Endothelial cell of umbilical vein (primary cell): Measurements from ENCODE around the gene NATD1. TPM values are rescaled to one million over a fixed set of nuclear protein-coding genes. Genes with fewer than 3 reads are reported as not detected.

ENCODE experiments used
- BruUV-seq: library from RNA; stranded (reverse); fragments of 400-500 nt; replicated peaks from 2 replicates; lab custom pipeline; 2021; lab: Mats Ljungman, UMichigan
- CTCF ChIA-PET: fragments of 300-600, 350-600 bp; sonication (Branson Sonifier 250); formaldehyde crosslinking; loops from one replicate; lab custom pipeline; 2021; ENCODE audit warnings: antibody characterized with exemption, inconsistent platforms; lab: Charles Lee
- POLR2A ChIA-PET: fragments of 300-600, 350-600 bp; sonication (Branson Sonifier 250); formaldehyde crosslinking; loops from one replicate; lab custom pipeline; 2021; ENCODE audit warnings: antibody characterized with exemption, inconsistent platforms; lab: Charles Lee
- DNase-seq: peaks from one replicate; pipeline ENCODE4 v3.0.0-alpha.2; 2011; ENCODE audit warnings: low read depth, low spot score
- FAIRE-seq: peaks from 2 replicates; lab custom pipeline; 2011; peaks lifted over from hg19 to GRCh38; lab: Jason Lieb, UNC
- H2AFZ ChIP-seq: 2 replicates; pipeline ENCODE4 v1.6.0; 2012; ENCODE audit warnings: low read depth, low read length, control low read depth, inconsistent platforms
- H3K27ac ChIP-seq: 2 replicates; pipeline ENCODE4 v1.5.1; 2011; ENCODE audit warnings: low read depth, mild to moderate bottlenecking, control low read depth, low read length, moderate library complexity; ENCODE audit not compliant: insufficient read depth
- H3K27me3 ChIP-seq, 2 experiments: 2 replicates each; pipeline versions ENCODE4 v1.6.0 to v1.6.1; 2011; ENCODE audit warnings: low read length in 2 of 2, mixed read lengths in 1 of 2; ENCODE audit not compliant: control insufficient read depth in 2 of 2, insufficient read depth in 2 of 2
- H3K36me3 ChIP-seq, 2 experiments: 2 replicates in 1 of 2; 3 replicates in 1 of 2; pipeline ENCODE4 v1.5.1; 2011; ENCODE audit warnings: low read length in 2 of 2, mild to moderate bottlenecking in 1 of 2, moderate library complexity in 1 of 2; ENCODE audit not compliant: control insufficient read depth in 2 of 2, insufficient read depth in 2 of 2; ENCODE audit errors: extremely low read depth in 1 of 2
- H3K4me1 ChIP-seq: 3 replicates; pipeline ENCODE4 v1.5.1; 2011; ENCODE audit warnings: mild to moderate bottlenecking, low read length; ENCODE audit not compliant: control insufficient read depth, insufficient read depth; ENCODE audit errors: extremely low read depth
- H3K4me2 ChIP-seq: 2 replicates; pipeline ENCODE4 v1.6.1; 2011; ENCODE audit warnings: low read length, control low read depth, mixed read lengths; ENCODE audit not compliant: insufficient read depth
- H3K4me3 ChIP-seq, 3 experiments: fragments of 200-600 bp in 1 of 3; sonication (generic), shearing (Covaris generic) in 1 of 3; replicated peaks in 1 of 3; 2 replicates each; pipeline ENCODE4 v1.5.1; 2011 to 2016; ENCODE audit warnings: control low read depth in 3 of 3, low read length in 3 of 3, mild to moderate bottlenecking in 2 of 3, inconsistent platforms in 1 of 3, low read depth in 1 of 3, moderate library complexity in 1 of 3; ENCODE audit not compliant: insufficient read depth in 1 of 3
- H3K79me2 ChIP-seq: 2 replicates; pipeline ENCODE4 v1.6.0; 2012; ENCODE audit warnings: low read length, inconsistent platforms; ENCODE audit not compliant: control insufficient read depth, insufficient read depth
- H3K9ac ChIP-seq: replicated peaks from 2 replicates; pipeline ENCODE3; 2011; ENCODE audit warnings: low read length, control low read depth; ENCODE audit not compliant: insufficient read depth; ENCODE audit errors: extremely low read depth
- H3K9me1 ChIP-seq: replicated peaks from 3 replicates; pipeline ENCODE4 v1.6.0; 2011; ENCODE audit warnings: mild to moderate bottlenecking, low read length; ENCODE audit not compliant: control insufficient read depth, insufficient read depth; ENCODE audit errors: extremely low read depth
- H3K9me3 ChIP-seq: replicated peaks from 2 replicates; pipeline ENCODE4 v1.5.1; 2012; ENCODE audit warnings: low read length, inconsistent platforms; ENCODE audit not compliant: control insufficient read depth, insufficient read depth
- H4K20me1 ChIP-seq: replicated peaks from 2 replicates; pipeline ENCODE3; 2011; ENCODE audit warnings: mild to moderate bottlenecking, low read length; ENCODE audit not compliant: control insufficient read depth, insufficient read depth; ENCODE audit errors: extremely low read depth
- CTCF ChIP-seq, 2 donors: IDR thresholded peaks; 1 replicate in 1 of 2; 2 replicates in 1 of 2; pipeline ENCODE4 v1.5.1; 2011; ENCODE audit warnings: low read length in 2 of 2, mild to moderate bottlenecking in 2 of 2, moderate library complexity in 2 of 2, control low read depth in 1 of 2, inconsistent platforms in 1 of 2, low read depth in 1 of 2; ENCODE audit not compliant: insufficient read depth in 1 of 2; ENCODE audit errors: extremely low read depth in 1 of 2
- EZH2 ChIP-seq: IDR thresholded peaks from 2 replicates; pipeline ENCODE4 v1.6.1; 2012; ENCODE audit warnings: borderline replicate concordance, low read depth, mild to moderate bottlenecking, moderate library complexity, low read length, inconsistent platforms; ENCODE audit not compliant: severe bottlenecking
- FOS ChIP-seq: IDR thresholded peaks from 2 replicates; pipeline ENCODE4 v1.6.1; 2011; ENCODE audit warnings: mild to moderate bottlenecking, low read length, moderate library complexity, borderline replicate concordance; ENCODE audit not compliant: insufficient read depth
- GATA2 ChIP-seq: IDR thresholded peaks from 2 replicates; pipeline ENCODE4 v1.7.0; 2011; ENCODE audit warnings: low read depth, mild to moderate bottlenecking, moderate library complexity, mixed read lengths, low read length; ENCODE audit not compliant: insufficient read length, insufficient read depth
- JUN ChIP-seq: IDR thresholded peaks from 2 replicates; pipeline ENCODE4 v1.6.1; 2011; ENCODE audit warnings: borderline replicate concordance, low read depth; ENCODE audit not compliant: insufficient read length, insufficient read depth
- MAX ChIP-seq: IDR thresholded peaks from 2 replicates; pipeline ENCODE4 v1.6.1; 2011; ENCODE audit not compliant: insufficient read depth, insufficient read length
- MYC ChIP-seq: IDR thresholded peaks from one replicate; pipeline ENCODE4 v1.6.1; 2011; ENCODE audit warnings: mild to moderate bottlenecking, low read depth, low read length
- POLR2A ChIP-seq: IDR thresholded peaks from 2 replicates; pipeline ENCODE4 v1.6.1; 2012; ENCODE audit warnings: low read depth, mild to moderate bottlenecking, control low read depth, low read length
- POLR2AphosphoS5 ChIP-seq: IDR thresholded peaks from 2 replicates; pipeline ENCODE4 v1.6.1; 2012; ENCODE audit warnings: low read depth, mild to moderate bottlenecking, control low read depth, low read length, moderate library complexity; ENCODE audit not compliant: insufficient read depth
- dilution Hi-C: fragments of 300-500 bp; cut with MboI; formaldehyde crosslinking; loops from one replicate; pipeline ENCODE4 v1.15.0; 2019; ENCODE audit warnings: low sequenced_read_pairs; ENCODE audit not compliant: extremely low pct_ligation_motif_present
- intact Hi-C: fragments of 100-400 bp; cut with micrococcal nuclease; formaldehyde crosslinking; loops from one replicate; pipeline ENCODE4 v1.10.0; 2022
- polyA plus RNA-seq, 4 experiments: library from polyadenylated mRNA; depleted of rRNA in 3 of 4; stranded (reverse) in 3 of 4; unstranded in 1 of 4; fragments of >200 nt; gene quantifications; 2 replicates each; pipeline versions ENCODE4 v1.2.1 to v1.2.3, GENCODE V29; 2011 to 2012; ENCODE audit warnings: missing spikeins in 1 of 4
- total RNA-seq: library from RNA; stranded (reverse); gene quantifications from 2 replicates; pipeline ENCODE4 v1.2.3, GENCODE V29; 2021

The NATD1 gene
- total and polyA plus RNA-seq, 2 donors (not counting 3 experiments of a cell fraction or from before 2014, with no cell fraction given): 7.0 to 7.2 TPM

- Histone ChIP-seq H3K9me1 (no peaks in the 10 kb centered on the region), H3K9ac (peak overlapping the region; percentile 96), H2AFZ (peak overlapping the region; percentile 55), H4K20me1 (no peaks in the 10 kb centered on the region), H3K9me3 (no peaks in the 10 kb centered on the region), H3K79me2 (peaks cover 71% of the 10 kb centered on the region), H3K4me3 (peak overlapping the region; percentile 73 to 96 (median 96)), H3K27ac (peak overlapping the region; percentile 77), H3K27me3 (no peaks in the 10 kb centered on the region), H3K4me2 (peak overlapping the region; percentile 98), H3K36me3 (peaks cover 2 to 10% of the 10 kb centered on the region in 2 experiments), H3K4me1 (peaks cover 20% of the 10 kb centered on the region)
- dilution Hi-C loops: no loop called here
- FAIRE-seq: no peak
- intact Hi-C loops: loop anchor here (1.0 to 10.0 kb wide), 2 partner anchors 48 to 84 kb away; no protein-coding TSS in a partner anchor
- POLR2A ChIA-PET: interaction anchor here (0.6 to 1.1 kb wide), 2 partner anchors 84 to 170 kb away, joined by 3 to 4 read pairs; partner anchors contain the start of gene USP22
- BruUV-seq: TSS peak; percentile 37
- CTCF ChIA-PET: interaction anchor here (1.1 to 4.5 kb wide), 7 partner anchors 9 to 244 kb away, joined by 3 to 35 read pairs (median 4); no protein-coding TSS in a partner anchor
- TF ChIP-seq POLR2AphosphoS5 (no peak), CTCF (IDR thresholded peaks at IDR 0.05; ENCODE audit: extremely low read depth in 1 of 2, insufficient read depth in 1 of 2, low read depth in 1 of 2, low read length in 2 of 2) (no peak), GATA2 (no peak), JUN (no peak), EZH2 (no peak), MAX (no peak), POLR2A (no peak), FOS (no peak), MYC (no peak)
- peak; percentile 10 for DNase-seq
These were observed 40.2 kb downstream of the NATD1 start for GRCh38 chr17:21212826-21213637.
